Right atrium auricular region (tissue), 2 donors: Measurements from ENCODE around the gene PIM1. TPM values are rescaled to one million over a fixed set of nuclear protein-coding genes. Genes with fewer than 3 reads are reported as not detected.
A peak's percentile ranks its signal among the peaks of the same experiment; 100 is the strongest.

Experiments used
- DNase-seq: peaks from one replicate; pipeline ENCODE4 v3.0.0-alpha.2; 2019; ENCODE audit warnings: low spot score
- H3K27ac ChIP-seq, 2 donors: fragments of 200-600 bp; sonication (generic); 1 replicate in 1 of 2; 2 replicates in 1 of 2; pipeline ENCODE4 v1.5.1; 2016 to 2019
- H3K27me3 ChIP-seq, 2 donors: fragments of 200-600 bp; sonication (generic); one replicate each; pipeline versions ENCODE4 v1.5.1 to v1.6.0; 2017 to 2019
- H3K36me3 ChIP-seq: fragments of 200-600 bp; sonication (generic); one replicate; pipeline ENCODE4 v1.5.1; 2016
- H3K4me1 ChIP-seq, 2 donors: fragments of 200-600 bp; sonication (generic); one replicate each; pipeline versions ENCODE4 v1.5.1 to v1.6.0; 2017 to 2019
- H3K4me3 ChIP-seq, 2 donors: fragments of 200-600 bp; sonication (generic); 1 replicate in 1 of 2; 2 replicates in 1 of 2; pipeline ENCODE4 v1.5.1; 2017 to 2019; ENCODE audit warnings: mild to moderate bottlenecking in 1 of 2, moderate library complexity in 1 of 2
- H3K9me3 ChIP-seq, 2 donors: fragments of 200-600 bp; sonication (generic); one replicate each; pipeline ENCODE4 v1.5.1; 2019
- CTCF ChIP-seq, 2 donors: fragments of 200-600 bp; sonication (generic); IDR thresholded peaks; one replicate each; pipeline ENCODE4 v1.5.1; 2019; ENCODE audit warnings: antibody characterized with exemption in 2 of 2
- total RNA-seq, 2 donors: library from RNA; depleted of rRNA; stranded (reverse); fragments of >200 nt; gene quantifications; one replicate each; pipeline ENCODE4 v1.1.0, GENCODE V29; 2016

The PIM1 gene
- total RNA-seq, 2 donors from 2014 or later, result 28.0 to 46.2 TPM

GRCh38 chr6:37136821-37137200, 33.1 kb upstream of the PIM1 start:
- H3K27me3 ChIP-seq, result no peaks in the 10 kb centered on the region
- no peak for TF ChIP-seq CTCF (IDR thresholded peaks at IDR 0.05)
- H3K9me3 ChIP-seq, result no peaks in the 10 kb centered on the region
- H3K4me3 ChIP-seq, result no peak overlapping the region
- H3K36me3 ChIP-seq, result no peaks in the 10 kb centered on the region
- peaks cover 0 to 33% of the 10 kb centered on the region in 2 donors for H3K4me1 ChIP-seq
- DNase-seq, result no peak
- H3K27ac ChIP-seq, result peak overlapping the region; percentile 22 to 56

GRCh38 chr6:37137201-37138090, 32.5 kb upstream of the PIM1 start:
- Histone ChIP-seq H3K27ac (peak overlapping the region; percentile 22 to 56), H3K27me3 (no peaks in the 10 kb centered on the region), H3K9me3 (no peaks in the 10 kb centered on the region), H3K36me3 (no peaks in the 10 kb centered on the region), H3K4me3 (no peak overlapping the region), H3K4me1 (peaks cover 0 to 32% of the 10 kb centered on the region in 2 donors)
- TF ChIP-seq CTCF (IDR thresholded peaks at IDR 0.05), result no peak
- DNase-seq, result no peak

- Histone ChIP-seq H3K9me3 (no peaks in the 10 kb centered on the region), H3K27ac (no peak overlapping the region), H3K27me3 (no peaks in the 10 kb centered on the region), H3K36me3 (no peaks in the 10 kb centered on the region), H3K4me1 (peaks cover 0 to 32% of the 10 kb centered on the region in 2 donors), H3K4me3 (no peak overlapping the region)
- no peak for TF ChIP-seq CTCF (IDR thresholded peaks at IDR 0.05)
- no peak for DNase-seq
Observed at GRCh38 chr6:37138856-37139229, 31.1 kb upstream of the PIM1 start.

- Histone ChIP-seq H3K4me1 (peaks cover 0 to 29% of the 10 kb centered on the region in 2 donors), H3K27ac (no peak overlapping the region), H3K27me3 (no peaks in the 10 kb centered on the region), H3K4me3 (no peak overlapping the region), H3K9me3 (no peaks in the 10 kb centered on the region), H3K36me3 (no peaks in the 10 kb centered on the region)
- no peak for DNase-seq
- no peak for TF ChIP-seq CTCF (IDR thresholded peaks at IDR 0.05)
Observed at GRCh38 chr6:37139230-37139962, 30.6 kb upstream of the PIM1 start.

GRCh38 chr6:37140145-37140544, 29.8 kb upstream of the PIM1 start:
- peaks cover 0 to 21% of the 10 kb centered on the region in 2 donors for H3K4me1 ChIP-seq
- H3K9me3 ChIP-seq, result no peaks in the 10 kb centered on the region
- no peak overlapping the region for H3K4me3 ChIP-seq
- no peak overlapping the region for H3K27ac ChIP-seq
- TF ChIP-seq CTCF (IDR thresholded peaks at IDR 0.05), result no peak
- H3K27me3 ChIP-seq, result no peaks in the 10 kb centered on the region
- DNase-seq, result no peak
- no peaks in the 10 kb centered on the region for H3K36me3 ChIP-seq
